NCI-H2107 (cell line): ENCODE measurements around the gene AAR2.

Experiments used
- DNase-seq: peaks from one replicate; lab custom pipeline; 2025; lab: John Stamatoyannopoulos, UW

AAR2 gene

GRCh38 chr20:36279776-36280175 is 43.5 kb downstream of the AAR2 start:
- DNase-seq = no peak

DNA sequence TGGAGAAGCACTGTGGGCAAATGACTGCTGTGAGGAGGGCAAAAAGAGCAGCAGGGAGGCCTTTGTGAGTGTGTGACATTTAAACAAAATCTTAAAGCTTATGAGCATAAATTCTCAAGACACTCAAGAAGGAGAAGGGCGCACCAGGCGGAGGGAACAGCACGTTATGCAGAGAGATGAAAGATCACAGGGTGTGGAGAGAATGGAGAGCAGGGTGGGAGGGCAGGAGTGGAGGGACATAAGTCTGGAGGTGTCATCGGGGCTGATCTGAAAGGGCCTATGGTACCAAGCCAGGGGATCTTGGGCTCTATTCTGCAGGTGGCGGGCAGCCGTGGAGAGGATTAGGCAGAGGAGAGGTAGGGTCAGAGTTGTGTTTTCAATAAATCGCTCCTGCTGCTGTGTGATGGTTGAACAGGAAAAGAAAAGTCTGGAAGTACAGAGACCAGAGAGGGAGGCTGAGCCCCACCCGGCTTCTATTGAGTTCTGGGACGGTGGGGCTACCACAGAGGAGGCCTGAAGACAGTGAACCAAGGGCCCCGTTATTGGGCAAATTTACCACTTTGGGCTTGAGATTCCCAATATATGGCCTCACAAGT is 45.6 kb downstream of the AAR2 start:
- DNase-seq = no peak

DNA sequence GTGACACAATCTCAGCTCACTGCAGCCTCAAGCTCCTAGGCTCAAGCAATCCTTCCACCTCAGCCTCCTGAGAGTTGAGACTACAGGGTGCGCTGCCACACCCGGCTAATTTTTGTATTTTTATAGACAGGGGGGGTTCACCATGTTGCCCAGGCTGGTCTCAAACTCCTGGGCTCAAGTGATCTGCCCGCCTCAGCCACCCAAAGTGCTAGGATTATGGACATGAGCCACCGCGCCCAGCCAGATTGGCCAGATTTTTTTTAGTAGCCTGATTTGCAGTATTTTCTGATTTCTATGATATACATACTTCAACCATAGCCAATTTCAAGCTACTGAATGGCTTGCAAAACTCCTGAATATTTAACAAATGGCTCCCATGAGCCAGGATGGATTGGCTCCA is 48.5 kb downstream of the AAR2 start:
- DNase-seq = no peak

GRCh38 chr20:36285746-36286447 is 49.6 kb downstream of the AAR2 start:
- no peak for DNase-seq

- no peak for DNase-seq
These were observed 61.4 kb downstream of the AAR2 start for GRCh38 chr20:36297656-36298055.

DNA sequence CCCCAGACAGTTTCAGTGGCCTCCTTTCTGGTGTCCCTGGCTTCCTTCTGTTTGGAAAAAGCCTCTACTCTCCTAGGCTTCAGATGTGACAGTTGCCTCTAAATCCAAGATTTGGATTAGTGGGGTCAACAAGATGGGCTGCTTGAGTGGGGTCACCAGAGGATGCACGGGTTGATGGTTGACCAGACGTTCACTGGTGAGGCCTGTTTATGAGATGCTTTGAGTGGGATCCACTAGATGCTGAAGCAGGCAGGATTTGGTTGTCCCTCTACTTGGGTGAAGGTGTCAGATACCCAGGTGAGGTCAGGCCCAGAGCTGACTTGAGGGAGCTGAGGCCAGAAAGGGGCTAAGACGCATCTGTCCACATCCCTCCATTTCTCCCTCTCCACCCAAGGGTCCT is 61.8 kb downstream of the AAR2 start:
- no peak for DNase-seq

DNA sequence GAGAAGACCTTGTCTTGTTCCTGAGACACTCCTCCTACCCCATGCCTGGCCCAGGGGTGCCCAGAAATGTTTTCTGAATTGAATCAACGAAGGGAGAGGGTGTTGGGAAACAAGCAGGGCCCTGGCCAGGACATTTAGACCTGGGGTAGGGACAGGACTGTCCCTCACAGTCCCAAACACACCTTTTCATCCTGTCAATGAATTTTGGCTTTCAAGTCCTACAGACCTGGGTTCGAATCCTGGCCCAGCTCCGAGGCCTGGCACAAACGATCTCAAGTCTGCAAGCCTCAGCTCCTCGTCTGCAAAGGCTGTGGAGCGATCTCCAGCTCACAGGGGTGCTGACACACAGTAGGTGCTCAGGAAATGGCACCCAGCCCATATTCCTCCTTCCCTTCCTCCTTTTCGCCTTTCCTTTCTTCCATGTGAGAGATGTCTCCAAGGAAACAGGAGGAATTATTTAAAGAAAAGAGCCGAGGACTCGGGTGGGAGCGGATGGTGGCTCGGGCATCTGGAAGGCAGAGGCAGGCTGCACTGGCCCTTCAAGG is 62.6 kb downstream of the AAR2 start:
- no peak for DNase-seq

DNA sequence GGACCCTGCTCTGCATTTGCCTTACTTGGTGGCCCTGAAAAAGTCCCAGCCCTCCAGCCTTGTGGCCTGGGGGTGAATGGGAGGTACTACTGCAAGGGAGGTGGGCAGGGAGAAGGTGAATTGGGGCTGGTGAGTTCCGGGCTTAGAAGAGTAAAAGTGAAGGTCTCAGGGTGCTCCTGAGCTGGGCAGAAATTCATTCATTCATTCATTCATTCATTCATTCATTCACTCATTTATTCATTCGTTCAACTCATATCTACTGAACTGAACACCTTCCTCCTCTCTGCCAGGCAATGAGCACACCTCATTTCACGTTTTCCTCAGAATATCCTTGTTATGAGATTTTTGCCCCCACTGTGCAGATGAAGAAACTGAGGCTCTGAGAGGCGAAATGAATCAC is 63.2 kb downstream of the AAR2 start:
- DNase-seq = no peak

GRCh38 chr20:36301359-36302119 is 65.3 kb downstream of the AAR2 start:
- no peak for DNase-seq

DNA sequence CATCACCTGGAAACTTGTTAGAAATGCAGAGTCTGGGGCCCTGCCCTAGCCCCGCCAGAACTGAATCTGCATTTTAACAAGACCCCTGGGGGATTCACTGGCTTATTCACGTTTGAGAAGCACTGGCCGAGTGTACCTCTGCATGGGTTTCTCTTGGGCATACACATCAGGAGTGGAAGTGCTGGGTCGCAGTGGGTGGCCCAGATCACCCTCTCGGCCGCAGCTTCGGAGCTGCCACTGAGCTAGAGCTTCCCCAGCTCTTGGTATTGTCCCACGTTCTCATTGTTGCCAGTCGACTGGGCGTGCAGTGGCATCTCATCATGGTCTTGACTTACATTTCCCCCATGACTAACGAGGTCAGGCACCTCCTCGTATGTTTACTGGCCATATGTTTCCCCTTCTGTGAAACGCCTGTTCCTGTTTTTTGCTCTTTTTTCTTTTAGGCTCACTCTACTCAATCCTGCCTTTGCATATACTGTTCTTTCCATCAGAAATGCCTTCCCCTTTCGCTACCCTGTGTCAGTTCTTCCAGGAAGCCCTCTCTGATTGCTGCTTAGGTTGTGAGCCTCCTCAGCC is 66.8 kb downstream of the AAR2 start:
- no peak for DNase-seq

GRCh38 chr20:36303831-36304230 is 67.6 kb downstream of the AAR2 start:
- DNase-seq = no peak

GRCh38 chr20:36304786-36305495 is 68.7 kb downstream of the AAR2 start:
- DNase-seq = no peak

- DNase-seq = no peak
These were observed 69.6 kb downstream of the AAR2 start, which contains the start of gene DLGAP4 for GRCh38 chr20:36305602-36306551. DLGAP4 (plus strand) TSS chr20:36306339; CDS start chr20:36431718, 125,379 bp downstream.
